PFSK-1 (cell line): ENCODE results near the gene SERINC4. TPM values are rescaled to one million over a fixed set of nuclear protein-coding genes. Genes with fewer than 3 reads are reported as not detected.

Experiments used
- FOXP2 ChIP-seq: optimal IDR thresholded peaks from 2 replicates; pipeline ENCODE3; 2011; ENCODE audit warnings: borderline replicate concordance, control low read depth, inconsistent platforms; ENCODE audit not compliant: insufficient read depth; ENCODE audit errors: extremely low read length, extremely low read depth
- POLR2AphosphoS5 ChIP-seq: IDR thresholded peaks from 2 replicates; pipeline ENCODE4 v1.6.1; 2012; ENCODE audit warnings: low read depth, mild to moderate bottlenecking, control low read depth, low read length, moderate library complexity
- REST ChIP-seq, 2 experiments: IDR thresholded peaks; 2 replicates each; pipeline versions ENCODE4 v1.6.1 to v1.8.0; 2011 to 2012; ENCODE audit warnings: low read depth in 2 of 2, low read length in 2 of 2, control low read depth in 1 of 2, inconsistent platforms in 1 of 2, mild to moderate bottlenecking in 1 of 2, moderate library complexity in 1 of 2; ENCODE audit not compliant: insufficient read depth in 1 of 2
- SIN3A ChIP-seq: IDR thresholded peaks from 2 replicates; pipeline ENCODE4 v1.6.1; 2012; ENCODE audit warnings: mild to moderate bottlenecking, low read length, moderate library complexity, borderline replicate concordance; ENCODE audit not compliant: insufficient read depth
- TAF1 ChIP-seq: IDR thresholded peaks from 2 replicates; pipeline ENCODE4 v1.6.1; 2012; ENCODE audit warnings: low read length, control low read depth, borderline replicate concordance; ENCODE audit not compliant: insufficient read depth
- polyA plus RNA-seq: library from polyadenylated mRNA; unstranded; fragments of >200 nt; gene quantifications from one replicate; pipeline ENCODE4 v1.2.1, GENCODE V29; 2012; ENCODE audit warnings: low read depth, missing spikeins; ENCODE audit not compliant: insufficient read length

SERINC4 gene
- 0.78 TPM for polyA plus RNA-seq

GRCh38 chr15:43799945-43800285, at the start of gene SERINC4:
TSS of gene SERINC4 (minus strand) at chr15:43800220. CDS start at chr15:43799986, 234 bp downstream.
- TF ChIP-seq SIN3A (no peak), TAF1 (no peak), POLR2AphosphoS5 (no peak)

- TF ChIP-seq TAF1 (no peak), SIN3A (no peak), FOXP2 (no peak), REST (IDR thresholded peaks at IDR 0.05; ENCODE audit: insufficient read depth in 1 of 2, low read depth in 2 of 2, low read length in 2 of 2) (no peak), POLR2AphosphoS5 (no peak)
Observed at GRCh38 chr15:43845421-43845820, 45.4 kb upstream of the SERINC4 start.

GRCh38 chr15:43828061-43828657, 28.1 kb upstream of the SERINC4 start:
- TF ChIP-seq REST (IDR thresholded peaks at IDR 0.05; ENCODE audit: insufficient read depth in 1 of 2, low read depth in 2 of 2, low read length in 2 of 2) (no peak), POLR2AphosphoS5 (no peak), SIN3A (no peak), TAF1 (no peak), FOXP2 (no peak)

- TF ChIP-seq POLR2AphosphoS5 (0 out of 2 replicates have a peak, but pooled peaks have one; percentile 26), SIN3A (no peak), FOXP2 (no peak), REST (IDR thresholded peaks at IDR 0.05; ENCODE audit: insufficient read depth in 1 of 2, low read depth in 2 of 2, low read length in 2 of 2) (no peak), TAF1 (no peak)
Observed at GRCh38 chr15:43826508-43827341, 26.7 kb upstream of the SERINC4 start, which contains the start of gene WDR76. TSS of gene WDR76 (plus strand) at chr15:43827002. CDS start at chr15:43827033, 31 bp downstream.

- TF ChIP-seq FOXP2: no peak
- TF ChIP-seq SIN3A: no peak
- TF ChIP-seq REST (IDR thresholded peaks at IDR 0.05; ENCODE audit: insufficient read depth in 1 of 2, low read depth in 2 of 2, low read length in 2 of 2): no peak
- TF ChIP-seq POLR2AphosphoS5: no peak
Observed at GRCh38 chr15:43826029-43826507, 26.0 kb upstream of the SERINC4 start.
